SK-N-SH treated with all-trans-retinoic acid at 6 μM for 48 hours (cell line): Measurements from ENCODE around the gene PLA2G6.

Source experiments
- ATAC-seq: fragments of 200-7000 bp; cut with Tn5 transposase; 3 replicates; pipeline ENCODE4 v1.9.1; 2020; ENCODE audit warnings: mild to moderate bottlenecking, moderate library complexity
- ARNTL ChIP-seq: fragments of 450-650 bp; formaldehyde crosslinking; IDR thresholded peaks from 2 replicates; pipeline ENCODE4 v1.5.0; 2020; ENCODE audit warnings: low read depth, mild to moderate bottlenecking, moderate library complexity, borderline replicate concordance
- BACH2 ChIP-seq: fragments of 250-450 bp; sonication (Bioruptor Pico); IDR thresholded peaks from 2 replicates; pipeline ENCODE4 v1.9.0; 2021; ENCODE audit warnings: mild to moderate bottlenecking, borderline replicate concordance
- CSDC2 ChIP-seq: fragments of 250-450 bp; sonication (Bioruptor Pico); IDR thresholded peaks from 2 replicates; pipeline ENCODE4 v1.5.0; 2020; ENCODE audit warnings: mild to moderate bottlenecking, moderate library complexity
- ESRRG ChIP-seq: fragments of 250-450 bp; sonication (Bioruptor Pico); IDR thresholded peaks from 2 replicates; pipeline ENCODE4 v1.6.1; 2021; ENCODE audit warnings: mild to moderate bottlenecking
- PPARA ChIP-seq: fragments of 250-450 bp; sonication (Bioruptor Pico); IDR thresholded peaks from 2 replicates; pipeline ENCODE4 v1.5.0; 2020; ENCODE audit warnings: mild to moderate bottlenecking, borderline replicate concordance
- SNAI2 ChIP-seq: fragments of 250-450 bp; sonication (Bioruptor Pico); IDR thresholded peaks from 2 replicates; pipeline ENCODE4 v1.5.0; 2020; ENCODE audit warnings: mild to moderate bottlenecking, moderate library complexity
- TCF4 ChIP-seq: fragments of 250-450 bp; sonication (Bioruptor Pico); IDR thresholded peaks from 2 replicates; pipeline ENCODE4 v1.8.0; 2021; ENCODE audit warnings: mild to moderate bottlenecking, moderate library complexity, borderline replicate concordance
- TOX ChIP-seq: fragments of 250-450 bp; sonication (Bioruptor Pico); IDR thresholded peaks from 2 replicates; pipeline ENCODE4 v1.8.0; 2021; ENCODE audit warnings: mild to moderate bottlenecking, moderate library complexity, borderline replicate concordance
- ZC3H10 ChIP-seq: fragments of 250-450 bp; sonication (Bioruptor Pico); IDR thresholded peaks from 2 replicates; pipeline ENCODE4 v1.5.1; 2021; ENCODE audit warnings: mild to moderate bottlenecking, moderate library complexity
- ZFP3 ChIP-seq: fragments of 250-450 bp; sonication (Bioruptor Pico); IDR thresholded peaks from 2 replicates; pipeline ENCODE4 v1.5.0; 2020; ENCODE audit warnings: mild to moderate bottlenecking, moderate library complexity
- ZFP30 ChIP-seq: fragments of 450-650 bp; formaldehyde crosslinking; IDR thresholded peaks from 2 replicates; pipeline ENCODE4 v1.5.0; 2022; ENCODE audit warnings: mild to moderate bottlenecking, moderate library complexity
- ZNF565 ChIP-seq: fragments of 450-650 bp; formaldehyde crosslinking; conservative IDR thresholded peaks from 2 replicates; pipeline ENCODE4 v1.5.0; 2020; ENCODE audit warnings: low read depth, mild to moderate bottlenecking, moderate library complexity
- ZNF70 ChIP-seq: fragments of 450-650 bp; formaldehyde crosslinking; IDR thresholded peaks from 2 replicates; pipeline ENCODE4 v1.5.0; 2020; ENCODE audit warnings: mild to moderate bottlenecking, moderate library complexity
- ZNF8 ChIP-seq: fragments of 450-650 bp; formaldehyde crosslinking; IDR thresholded peaks from 2 replicates; pipeline ENCODE4 v1.5.0; 2020; ENCODE audit warnings: mild to moderate bottlenecking, moderate library complexity
- TF ChIP-seq, protein P1 (sequence below): fragments of 250-450 bp; sonication (Bioruptor Pico); IDR thresholded peaks from 2 replicates; pipeline ENCODE4 v1.5.0; 2020; ENCODE audit warnings: mild to moderate bottlenecking, moderate library complexity
- TF ChIP-seq, protein P2 (sequence below): fragments of 250-450 bp; sonication (Bioruptor Pico); IDR thresholded peaks from 2 replicates; pipeline ENCODE4 v1.5.1; 2021; ENCODE audit warnings: mild to moderate bottlenecking, moderate library complexity
- TF ChIP-seq, protein P3 (sequence below): fragments of 250-450 bp; sonication (Bioruptor Pico); IDR thresholded peaks from 2 replicates; pipeline ENCODE4 v1.8.0; 2020; ENCODE audit warnings: mild to moderate bottlenecking, moderate library complexity, borderline replicate concordance
- TF ChIP-seq, protein P4 (sequence below): fragments of 250-450 bp; sonication (Bioruptor Pico); IDR thresholded peaks from 2 replicates; pipeline ENCODE4 v1.5.1; 2020; ENCODE audit warnings: low read depth, mild to moderate bottlenecking, moderate library complexity

PLA2G6 gene

DNA sequence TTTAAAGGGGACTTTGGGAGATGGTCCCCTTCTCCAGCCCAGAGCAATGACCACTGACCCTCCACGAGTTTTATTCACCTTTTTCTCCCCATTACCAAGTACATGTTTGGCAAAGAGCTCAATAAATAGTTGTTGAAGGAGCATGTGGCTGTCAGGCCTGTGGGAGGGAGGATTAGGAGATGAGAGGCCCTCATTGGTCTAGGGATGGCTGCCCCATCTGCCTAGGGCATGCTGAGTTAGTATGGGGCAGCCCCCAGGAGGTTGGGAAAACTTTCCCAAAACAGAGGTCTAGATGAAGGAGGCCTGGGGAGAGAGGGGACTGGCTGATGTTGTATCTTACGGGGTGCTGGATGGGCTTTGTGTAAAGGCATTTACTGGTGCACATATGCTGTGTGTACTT lies 30.8 kb upstream of the PLA2G6 start:
- TF ChIP-seq, protein P1, sequence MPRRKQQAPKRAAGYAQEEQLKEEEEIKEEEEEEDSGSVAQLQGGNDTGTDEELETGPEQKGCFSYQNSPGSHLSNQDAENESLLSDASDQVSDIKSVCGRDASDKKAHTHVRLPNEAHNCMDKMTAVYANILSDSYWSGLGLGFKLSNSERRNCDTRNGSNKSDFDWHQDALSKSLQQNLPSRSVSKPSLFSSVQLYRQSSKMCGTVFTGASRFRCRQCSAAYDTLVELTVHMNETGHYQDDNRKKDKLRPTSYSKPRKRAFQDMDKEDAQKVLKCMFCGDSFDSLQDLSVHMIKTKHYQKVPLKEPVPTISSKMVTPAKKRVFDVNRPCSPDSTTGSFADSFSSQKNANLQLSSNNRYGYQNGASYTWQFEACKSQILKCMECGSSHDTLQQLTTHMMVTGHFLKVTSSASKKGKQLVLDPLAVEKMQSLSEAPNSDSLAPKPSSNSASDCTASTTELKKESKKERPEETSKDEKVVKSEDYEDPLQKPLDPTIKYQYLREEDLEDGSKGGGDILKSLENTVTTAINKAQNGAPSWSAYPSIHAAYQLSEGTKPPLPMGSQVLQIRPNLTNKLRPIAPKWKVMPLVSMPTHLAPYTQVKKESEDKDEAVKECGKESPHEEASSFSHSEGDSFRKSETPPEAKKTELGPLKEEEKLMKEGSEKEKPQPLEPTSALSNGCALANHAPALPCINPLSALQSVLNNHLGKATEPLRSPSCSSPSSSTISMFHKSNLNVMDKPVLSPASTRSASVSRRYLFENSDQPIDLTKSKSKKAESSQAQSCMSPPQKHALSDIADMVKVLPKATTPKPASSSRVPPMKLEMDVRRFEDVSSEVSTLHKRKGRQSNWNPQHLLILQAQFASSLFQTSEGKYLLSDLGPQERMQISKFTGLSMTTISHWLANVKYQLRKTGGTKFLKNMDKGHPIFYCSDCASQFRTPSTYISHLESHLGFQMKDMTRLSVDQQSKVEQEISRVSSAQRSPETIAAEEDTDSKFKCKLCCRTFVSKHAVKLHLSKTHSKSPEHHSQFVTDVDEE = no peak
- TF ChIP-seq ZNF70 (CRISPR knock-in tag) = no peak
- TF ChIP-seq, all 23 proteins: peak for 0
- ATAC-seq = no peak

DNA sequence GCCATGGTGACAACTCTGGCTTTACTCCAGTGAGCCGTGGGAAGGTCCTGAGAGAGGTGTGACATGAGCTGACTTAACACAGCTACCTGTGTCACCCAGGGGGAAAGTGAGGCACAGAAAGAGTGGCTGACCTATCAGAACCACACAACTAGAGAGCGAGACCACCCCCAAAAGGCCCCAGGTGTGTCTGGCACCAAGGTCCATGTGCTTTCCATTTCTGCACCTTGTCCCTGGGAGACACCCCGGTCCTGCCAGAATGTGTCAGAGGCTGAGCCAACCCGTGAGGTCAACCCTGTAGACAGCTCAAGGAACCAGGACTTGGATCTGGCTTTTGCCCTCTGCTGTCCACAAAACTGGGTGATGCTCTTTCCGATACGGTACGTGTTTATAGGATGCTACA lies 29.9 kb upstream of the PLA2G6 start:
- TF ChIP-seq TOX (CRISPR knock-in tag) (no peak), ZC3H10 (CRISPR knock-in tag) (no peak), SNAI2 (CRISPR knock-in tag) (no peak), ZNF70 (CRISPR knock-in tag) (no peak), BACH2 (no peak), ZFP3 (no peak), CSDC2 (CRISPR knock-in tag) (no peak), PPARA (no peak), ESRRG (CRISPR knock-in tag) (no peak)
- TF ChIP-seq, protein P2, sequence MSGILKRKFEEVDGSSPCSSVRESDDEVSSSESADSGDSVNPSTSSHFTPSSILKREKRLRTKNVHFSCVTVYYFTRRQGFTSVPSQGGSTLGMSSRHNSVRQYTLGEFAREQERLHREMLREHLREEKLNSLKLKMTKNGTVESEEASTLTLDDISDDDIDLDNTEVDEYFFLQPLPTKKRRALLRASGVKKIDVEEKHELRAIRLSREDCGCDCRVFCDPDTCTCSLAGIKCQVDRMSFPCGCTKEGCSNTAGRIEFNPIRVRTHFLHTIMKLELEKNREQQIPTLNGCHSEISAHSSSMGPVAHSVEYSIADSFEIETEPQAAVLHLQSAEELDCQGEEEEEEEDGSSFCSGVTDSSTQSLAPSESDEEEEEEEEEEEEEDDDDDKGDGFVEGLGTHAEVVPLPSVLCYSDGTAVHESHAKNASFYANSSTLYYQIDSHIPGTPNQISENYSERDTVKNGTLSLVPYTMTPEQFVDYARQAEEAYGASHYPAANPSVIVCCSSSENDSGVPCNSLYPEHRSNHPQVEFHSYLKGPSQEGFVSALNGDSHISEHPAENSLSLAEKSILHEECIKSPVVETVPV (CRISPR knock-in tag) = no peak
- no peak for ATAC-seq

DNA sequence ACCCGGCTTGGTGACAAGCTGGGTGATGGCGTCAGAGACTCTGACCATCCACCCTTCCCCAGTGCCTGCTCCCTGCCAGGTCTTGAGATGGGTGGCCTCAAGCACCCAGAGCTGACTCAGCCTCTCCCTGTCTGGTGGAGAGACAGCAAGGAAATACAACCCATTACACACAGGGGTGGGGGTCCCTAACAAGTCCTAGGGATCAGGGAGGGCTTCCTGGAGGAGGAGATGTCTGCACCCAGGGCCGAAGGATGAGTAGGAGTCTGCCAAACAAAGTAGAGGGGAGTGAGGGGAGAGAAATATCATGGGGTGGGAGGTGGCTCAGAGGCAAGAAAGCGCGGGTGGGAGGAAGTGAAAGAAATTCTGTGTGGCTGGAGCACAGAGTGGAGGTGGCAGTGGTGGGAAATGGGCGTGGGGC lies 26.9 kb upstream of the PLA2G6 start:
- no peak for TF ChIP-seq ESRRG (CRISPR knock-in tag)
- peak; percentile 86 for TF ChIP-seq ZFP3
- no peak for ATAC-seq

DNA sequence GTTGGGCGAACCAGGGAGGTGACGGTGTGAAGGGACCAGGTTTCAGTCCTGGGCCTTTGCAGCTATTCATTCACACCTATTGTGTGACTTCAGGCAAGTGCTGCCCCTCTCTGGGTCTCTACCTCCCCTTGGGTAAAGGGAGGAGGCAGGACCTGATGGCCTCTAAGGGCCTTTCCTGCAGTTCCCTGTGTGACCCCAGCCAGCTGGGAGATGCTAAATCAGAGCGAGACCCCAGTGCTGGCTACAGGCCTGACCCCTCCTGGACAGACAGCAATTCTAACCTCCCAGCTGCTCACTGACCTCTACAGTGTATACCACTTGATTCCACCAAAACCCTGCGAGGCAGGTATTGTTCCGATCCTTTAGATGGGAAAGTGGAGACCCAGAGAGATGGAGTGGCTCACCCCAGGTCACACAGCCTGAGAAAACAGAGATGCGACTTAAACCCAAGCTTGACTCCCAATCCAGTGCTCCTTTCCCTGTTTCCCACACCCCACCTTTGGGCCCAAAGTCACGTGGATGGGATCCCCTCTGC lies 26.3 kb upstream of the PLA2G6 start:
- TF ChIP-seq PPARA = no peak
- no peak for TF ChIP-seq TCF4 (CRISPR knock-in tag)
- no peak for TF ChIP-seq ZNF8
- no peak for TF ChIP-seq ZFP30 (CRISPR knock-in tag)
- TF ChIP-seq ARNTL = no peak
- TF ChIP-seq, protein P3, sequence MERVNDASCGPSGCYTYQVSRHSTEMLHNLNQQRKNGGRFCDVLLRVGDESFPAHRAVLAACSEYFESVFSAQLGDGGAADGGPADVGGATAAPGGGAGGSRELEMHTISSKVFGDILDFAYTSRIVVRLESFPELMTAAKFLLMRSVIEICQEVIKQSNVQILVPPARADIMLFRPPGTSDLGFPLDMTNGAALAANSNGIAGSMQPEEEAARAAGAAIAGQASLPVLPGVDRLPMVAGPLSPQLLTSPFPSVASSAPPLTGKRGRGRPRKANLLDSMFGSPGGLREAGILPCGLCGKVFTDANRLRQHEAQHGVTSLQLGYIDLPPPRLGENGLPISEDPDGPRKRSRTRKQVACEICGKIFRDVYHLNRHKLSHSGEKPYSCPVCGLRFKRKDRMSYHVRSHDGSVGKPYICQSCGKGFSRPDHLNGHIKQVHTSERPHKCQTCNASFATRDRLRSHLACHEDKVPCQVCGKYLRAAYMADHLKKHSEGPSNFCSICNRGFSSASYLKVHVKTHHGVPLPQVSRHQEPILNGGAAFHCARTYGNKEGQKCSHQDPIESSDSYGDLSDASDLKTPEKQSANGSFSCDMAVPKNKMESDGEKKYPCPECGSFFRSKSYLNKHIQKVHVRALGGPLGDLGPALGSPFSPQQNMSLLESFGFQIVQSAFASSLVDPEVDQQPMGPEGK (CRISPR knock-in tag) = no peak
- TF ChIP-seq BACH2 = no peak
- no peak for TF ChIP-seq ZNF565 (CRISPR knock-in tag)
- no peak for TF ChIP-seq ZC3H10 (CRISPR knock-in tag)
- no peak for TF ChIP-seq SNAI2 (CRISPR knock-in tag)
- no peak for TF ChIP-seq CSDC2 (CRISPR knock-in tag)
- TF ChIP-seq, protein P4, sequence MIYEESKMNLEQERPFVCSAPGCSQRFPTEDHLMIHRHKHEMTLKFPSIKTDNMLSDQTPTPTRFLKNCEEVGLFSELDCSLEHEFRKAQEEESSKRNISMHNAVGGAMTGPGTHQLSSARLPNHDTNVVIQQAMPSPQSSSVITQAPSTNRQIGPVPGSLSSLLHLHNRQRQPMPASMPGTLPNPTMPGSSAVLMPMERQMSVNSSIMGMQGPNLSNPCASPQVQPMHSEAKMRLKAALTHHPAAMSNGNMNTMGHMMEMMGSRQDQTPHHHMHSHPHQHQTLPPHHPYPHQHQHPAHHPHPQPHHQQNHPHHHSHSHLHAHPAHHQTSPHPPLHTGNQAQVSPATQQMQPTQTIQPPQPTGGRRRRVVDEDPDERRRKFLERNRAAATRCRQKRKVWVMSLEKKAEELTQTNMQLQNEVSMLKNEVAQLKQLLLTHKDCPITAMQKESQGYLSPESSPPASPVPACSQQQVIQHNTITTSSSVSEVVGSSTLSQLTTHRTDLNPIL (CRISPR knock-in tag) = no peak
- no peak for TF ChIP-seq ESRRG (CRISPR knock-in tag)
- ATAC-seq = no peak

DNA sequence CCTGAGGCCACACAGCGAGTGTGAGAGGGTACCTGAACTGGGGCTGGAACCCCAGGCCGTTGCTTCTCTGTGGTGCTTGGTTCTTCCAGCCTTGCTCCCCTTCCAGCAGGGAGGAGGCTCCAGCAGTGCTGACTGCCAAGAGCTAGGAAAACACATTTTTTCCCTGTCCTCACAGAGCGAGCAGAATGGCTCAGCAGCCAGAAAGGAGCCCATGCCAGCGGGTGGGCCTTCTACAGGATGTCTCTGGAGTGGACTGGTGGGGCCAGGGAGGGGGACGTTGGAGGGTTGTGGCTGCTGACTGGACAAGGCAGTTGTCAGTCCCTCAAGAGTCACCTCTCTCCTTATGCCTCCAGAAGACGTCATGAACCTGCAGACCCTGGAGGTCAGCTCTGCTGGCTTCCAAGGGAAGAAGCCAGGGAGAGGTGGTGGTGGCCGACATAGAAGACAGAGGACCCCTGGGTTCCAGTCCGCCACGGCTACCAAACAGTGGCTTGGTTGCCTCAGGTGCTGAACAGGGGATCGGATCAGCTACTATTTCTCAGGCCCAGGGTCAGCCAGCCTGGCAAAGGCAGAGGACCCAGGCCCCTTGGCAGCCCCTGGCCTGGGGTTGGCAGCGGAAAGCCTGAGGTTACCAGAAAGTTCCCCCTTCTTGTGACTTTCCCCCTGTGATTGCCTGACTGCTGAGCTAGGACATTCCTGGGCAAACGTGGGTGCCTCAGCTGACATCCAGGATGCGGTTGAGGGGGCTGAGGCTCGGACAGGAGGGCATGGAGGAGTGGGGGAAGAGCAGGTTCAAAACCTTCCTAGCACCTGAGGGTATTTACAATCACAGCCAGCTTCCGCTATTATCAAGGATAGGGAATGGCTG lies 23.9 kb upstream of the PLA2G6 start:
- ATAC-seq = no peak
- no peak for TF ChIP-seq ZNF70 (CRISPR knock-in tag)
